SK-N-DZ (cell line): ENCODE results near the gene TACC2.

Source experiments
- DNase-seq: peaks from one replicate; pipeline ENCODE4 v3.0.0-alpha.2; 2015; ENCODE audit warnings: low spot score

TACC2 gene

GRCh38 chr10:122142641-122143237 lies 153.8 kb downstream of the TACC2 start:
- peak; percentile 51 for DNase-seq

GRCh38 chr10:122143238-122143841 lies 154.4 kb downstream of the TACC2 start:
- DNase-seq, result no peak

DNA sequence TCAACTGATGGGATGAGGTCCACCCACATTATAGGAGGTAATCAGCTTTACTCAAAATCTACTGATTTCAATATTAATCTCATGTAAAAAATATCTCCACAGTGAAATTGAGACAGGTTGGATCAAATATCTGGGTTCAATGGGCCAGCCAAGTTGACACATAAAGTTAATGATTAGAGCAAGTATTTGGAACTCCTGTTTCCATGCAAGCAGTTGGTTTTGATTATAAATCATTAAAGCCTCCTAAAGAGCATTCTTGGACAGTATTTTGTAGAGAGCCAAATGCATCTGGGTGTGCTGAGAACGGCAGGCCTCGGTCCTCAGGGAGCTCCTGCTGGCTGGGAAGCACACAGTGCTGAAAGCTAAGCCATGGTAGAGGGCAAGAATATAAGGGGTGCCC lies 155.2 kb downstream of the TACC2 start:
- no peak for DNase-seq

DNA sequence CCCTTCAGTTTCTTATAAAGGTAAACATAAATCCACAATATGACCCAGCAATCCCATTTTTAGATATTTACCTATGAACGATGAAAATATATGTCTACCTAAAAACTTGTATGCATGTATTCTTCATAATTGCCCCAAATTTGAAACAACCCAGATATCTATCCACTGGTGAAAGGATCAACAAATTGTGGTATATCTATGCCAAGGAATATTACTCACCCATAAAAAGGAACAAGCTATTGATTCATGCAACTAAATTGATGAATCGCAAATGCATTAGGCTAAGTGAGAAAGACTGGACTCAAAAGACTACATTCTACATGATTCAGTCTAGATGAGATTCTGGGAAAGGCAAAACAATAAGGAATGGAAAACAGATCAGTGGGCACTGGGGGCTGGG lies 156.2 kb downstream of the TACC2 start:
- DNase-seq, result no peak

DNA sequence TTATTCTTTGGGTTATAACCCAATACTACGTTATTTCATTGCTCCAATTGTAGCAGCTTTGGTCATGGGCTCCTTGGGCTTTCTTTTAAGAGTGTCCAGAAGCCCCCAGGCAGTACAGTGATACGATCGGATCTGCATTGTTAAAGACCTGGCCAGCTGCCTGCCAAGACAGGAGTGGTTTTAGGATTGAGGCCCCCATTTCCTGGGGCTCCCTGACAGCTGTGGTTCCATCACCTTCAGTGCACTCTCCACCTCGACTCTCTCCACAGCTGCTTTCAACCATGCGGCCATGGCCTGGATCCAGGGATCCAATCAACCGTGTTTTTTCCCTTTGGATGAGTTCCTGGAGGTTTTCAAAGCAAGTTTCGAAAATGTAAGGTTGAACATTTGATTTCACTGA lies 158.7 kb downstream of the TACC2 start:
- no peak for DNase-seq

GRCh38 chr10:122148876-122149560 lies 160.1 kb downstream of the TACC2 start:
- no peak for DNase-seq

GRCh38 chr10:122149561-122150505 lies 160.9 kb downstream of the TACC2 start:
- DNase-seq, result no peak

DNA sequence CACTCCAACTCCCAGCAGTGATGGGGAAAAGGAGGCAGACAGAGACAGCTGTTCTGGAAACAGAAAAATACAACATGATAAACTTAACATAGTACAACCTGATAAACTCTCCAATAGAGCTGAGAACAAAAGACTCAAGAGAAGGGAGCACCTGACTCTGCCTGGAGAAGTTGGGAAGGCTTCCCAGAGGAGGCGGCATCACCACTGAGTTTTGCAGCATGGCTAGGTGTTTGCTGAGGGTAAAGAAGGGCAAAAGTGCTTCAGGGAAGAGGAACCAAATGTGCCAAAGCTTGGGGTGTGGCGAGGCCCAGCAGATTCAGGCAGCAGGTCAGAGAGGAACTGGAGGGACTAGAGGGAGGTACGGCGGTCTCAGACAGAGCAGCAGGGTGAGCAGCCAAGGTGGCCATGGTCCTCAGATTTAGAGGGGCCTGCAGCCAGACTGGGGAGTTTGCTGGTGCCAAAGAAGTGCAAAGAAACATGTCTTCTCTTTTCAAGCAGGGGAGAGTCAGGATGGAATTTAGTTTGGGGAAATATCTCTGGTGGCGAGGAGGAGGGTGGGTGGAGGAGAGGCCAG lies 162.2 kb downstream of the TACC2 start:
- no peak for DNase-seq

DNA sequence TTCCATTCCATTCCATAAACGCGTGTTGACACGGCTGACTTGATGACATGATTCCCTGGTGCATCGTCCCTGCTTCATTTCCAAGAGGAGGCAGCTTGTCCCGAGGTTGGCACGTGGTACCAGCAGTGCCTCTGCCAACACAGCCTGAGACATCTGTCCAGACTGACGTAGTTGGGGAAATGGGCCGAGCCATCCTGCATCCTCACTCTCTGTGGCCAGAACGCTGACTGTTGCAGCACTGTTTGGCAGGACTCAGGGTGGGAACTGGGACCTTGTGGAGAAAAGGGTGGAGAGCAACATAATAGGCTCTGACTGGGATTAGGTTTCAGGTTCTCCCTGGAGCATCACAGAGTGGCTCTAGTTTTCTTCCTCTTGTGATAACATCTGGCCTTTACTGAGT lies 163.6 kb downstream of the TACC2 start:
- no peak for DNase-seq

- no peak for DNase-seq
These were observed 165.1 kb downstream of the TACC2 start for GRCh38 chr10:122154031-122154544.

DNA sequence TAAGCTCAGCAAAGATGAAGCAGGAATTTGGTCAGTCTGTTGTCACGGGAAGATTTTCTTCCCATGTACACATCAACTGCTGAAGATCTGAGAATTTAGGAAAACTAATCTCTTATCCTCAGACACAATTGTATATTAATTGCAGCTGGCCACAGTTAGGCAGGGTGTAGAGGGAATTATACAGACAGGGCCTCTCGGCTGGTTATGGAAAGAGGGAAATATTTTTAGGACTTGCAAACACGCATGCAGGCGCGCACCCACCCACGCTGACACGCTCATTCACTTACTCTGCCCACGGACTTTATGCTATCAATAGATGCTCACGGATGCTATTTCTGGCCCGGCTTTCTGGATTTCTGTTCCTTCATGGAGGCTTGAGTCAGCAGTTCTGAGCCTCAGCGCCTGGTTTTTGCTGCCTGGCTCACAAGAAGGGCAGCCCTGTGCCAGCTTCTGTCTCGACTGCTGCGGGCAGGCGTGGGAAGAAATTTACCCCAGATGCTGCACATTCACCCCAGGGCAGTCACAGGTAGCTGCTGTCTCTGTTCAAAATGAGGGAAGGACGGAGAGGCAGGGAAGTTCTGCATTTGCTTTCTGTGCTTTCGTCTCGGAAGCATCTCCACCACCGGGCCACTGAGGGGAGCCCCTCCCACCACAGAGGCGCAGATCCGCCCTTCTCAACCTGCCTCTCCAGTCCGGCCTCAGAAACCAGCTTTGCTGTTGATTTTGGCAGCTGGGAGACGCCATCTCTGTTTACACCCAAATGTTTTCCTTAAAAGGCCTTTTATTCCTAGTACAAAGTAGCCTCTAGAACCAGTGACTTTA lies 165.8 kb downstream of the TACC2 start:
- DNase-seq, result no peak

DNA sequence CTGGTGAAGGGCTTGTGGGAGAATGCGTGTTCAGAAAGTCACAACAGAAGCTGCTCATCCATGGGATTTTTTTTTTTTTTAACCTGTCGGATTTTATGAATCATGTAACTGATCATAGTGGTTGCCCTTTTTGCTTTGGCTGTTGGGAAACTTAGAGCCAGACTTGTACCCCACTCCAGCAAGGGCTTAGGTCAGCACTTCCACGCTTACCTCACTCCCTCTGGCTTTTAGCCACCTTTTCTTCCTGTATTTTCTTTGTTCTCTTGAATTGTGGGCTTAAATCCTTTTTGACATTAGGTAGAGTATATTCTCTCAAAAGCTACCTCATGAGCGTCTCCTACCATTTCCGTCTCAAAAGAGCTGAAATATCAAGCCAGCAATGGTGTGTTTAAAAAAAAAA lies 168.5 kb downstream of the TACC2 start:
- DNase-seq, result no peak

- no peak for DNase-seq
These were observed 169.4 kb downstream of the TACC2 start for GRCh38 chr10:122158362-122158761.

GRCh38 chr10:122159141-122159970 lies 170.4 kb downstream of the TACC2 start:
- peak; percentile 60 for DNase-seq

GRCh38 chr10:122161795-122162194 lies 172.8 kb downstream of the TACC2 start:
- no peak for DNase-seq

GRCh38 chr10:122162671-122163173 lies 173.8 kb downstream of the TACC2 start:
- no peak for DNase-seq

GRCh38 chr10:122163174-122164022 lies 174.4 kb downstream of the TACC2 start:
- DNase-seq, result peak; percentile 93

- peak; percentile 65 for DNase-seq
These were observed 175.1 kb downstream of the TACC2 start for GRCh38 chr10:122164023-122164601.
